Measurements from ENCODE around the gene OMP. TPM values are rescaled to one million over a fixed set of nuclear protein-coding genes. Genes with fewer than 3 reads are reported as not detected.

Gene OMP
- total RNA-seq, 6 donors from 2014 or later = 0.77 to 5.2 TPM; not detected in 4

GRCh38 chr11:77055913-77056312 lies 46.7 kb upstream of the OMP start:
- no peak overlapping the region for H3K27ac ChIP-seq
- TF ChIP-seq POLR2A (IDR thresholded peaks at IDR 0.05) (no peak), POLR2AphosphoS5 (IDR thresholded peaks at IDR 0.05) (no peak), CTCF (IDR thresholded peaks at IDR 0.05) (no peak), EP300 (IDR thresholded peaks at IDR 0.05) (no peak)
- H3K27me3 ChIP-seq = no peaks in the 10 kb centered on the region
- ATAC-seq (ENCODE audit: low FRiP score in 2 of 2) = no peak
- no peaks in the 10 kb centered on the region for H3K36me3 ChIP-seq
- H3K4me3 ChIP-seq = no peak overlapping the region
- no peaks in the 10 kb centered on the region for H3K4me1 ChIP-seq
- DNase-seq = no peak
- H3K9me3 ChIP-seq = peaks cover 0 to 17% (median 11%) of the 10 kb centered on the region in 4 donors
- WGBS, 2 donors = 84 to 91% methylated on average over 5 of the region's 5 CpGs

DNA sequence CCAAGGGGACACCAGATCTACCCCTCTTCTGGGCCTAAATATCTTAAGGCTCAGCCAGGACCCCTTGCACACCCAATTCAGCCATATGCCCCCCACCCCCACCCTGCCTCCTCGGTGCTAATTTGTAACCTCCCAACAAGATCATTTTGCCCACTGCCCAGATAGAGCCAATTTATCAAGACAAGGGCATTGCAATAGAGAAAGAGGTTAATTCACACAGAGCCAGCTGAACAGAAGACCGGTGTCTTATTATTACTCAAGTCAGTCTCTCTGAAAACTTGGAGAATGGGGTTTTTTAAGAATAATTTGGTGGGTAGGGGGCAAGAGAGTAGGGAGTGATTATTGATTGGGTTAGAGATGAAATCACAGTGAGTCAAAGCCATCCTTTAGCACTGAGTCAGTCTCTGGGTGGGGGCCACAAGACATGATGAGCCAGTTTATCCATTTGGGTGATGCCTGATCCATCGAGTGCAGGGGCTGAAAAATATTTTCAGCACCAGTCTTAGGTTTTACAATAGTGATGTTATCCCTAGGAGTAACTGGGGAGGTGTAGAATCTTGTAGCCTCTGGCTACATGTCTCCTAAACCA lies 45.7 kb upstream of the OMP start:
- TF ChIP-seq EP300 (IDR thresholded peaks at IDR 0.05) (no peak), POLR2AphosphoS5 (IDR thresholded peaks at IDR 0.05) (no peak), CTCF (IDR thresholded peaks at IDR 0.05) (no peak), POLR2A (IDR thresholded peaks at IDR 0.05) (no peak)
- Histone ChIP-seq H3K27ac (no peak overlapping the region), H3K27me3 (no peaks in the 10 kb centered on the region), H3K9me3 (peaks cover 0 to 17% (median 11%) of the 10 kb centered on the region in 4 donors), H3K36me3 (no peaks in the 10 kb centered on the region), H3K4me3 (no peak overlapping the region), H3K4me1 (no peaks in the 10 kb centered on the region)
- ATAC-seq (ENCODE audit: low FRiP score in 2 of 2) (no peak), DNase-seq (no peak)
- WGBS, 2 donors = 79 to 86% methylated on average over 3 of the region's 3 CpGs

- peak in 1 of 2 donors; percentile 31 for ATAC-seq (ENCODE audit: low FRiP score in 2 of 2)
- DNase-seq = no peak
- no peaks in the 10 kb centered on the region for H3K36me3 ChIP-seq
- no peaks in the 10 kb centered on the region for H3K4me1 ChIP-seq
- no peak overlapping the region for H3K27ac ChIP-seq
- TF ChIP-seq EP300 (IDR thresholded peaks at IDR 0.05) (no peak), CTCF (IDR thresholded peaks at IDR 0.05) (no peak), POLR2A (IDR thresholded peaks at IDR 0.05) (no peak), POLR2AphosphoS5 (IDR thresholded peaks at IDR 0.05) (no peak)
- H3K9me3 ChIP-seq = peaks cover 0 to 17% (median 11%) of the 10 kb centered on the region in 4 donors
- WGBS, 2 donors = 81 to 85% methylated on average over 2 to 9 of the region's 9 CpGs
- no peaks in the 10 kb centered on the region for H3K27me3 ChIP-seq
- no peak overlapping the region for H3K4me3 ChIP-seq
Measured at GRCh38 chr11:77057938-77058474, 44.6 kb upstream of the OMP start.

DNA sequence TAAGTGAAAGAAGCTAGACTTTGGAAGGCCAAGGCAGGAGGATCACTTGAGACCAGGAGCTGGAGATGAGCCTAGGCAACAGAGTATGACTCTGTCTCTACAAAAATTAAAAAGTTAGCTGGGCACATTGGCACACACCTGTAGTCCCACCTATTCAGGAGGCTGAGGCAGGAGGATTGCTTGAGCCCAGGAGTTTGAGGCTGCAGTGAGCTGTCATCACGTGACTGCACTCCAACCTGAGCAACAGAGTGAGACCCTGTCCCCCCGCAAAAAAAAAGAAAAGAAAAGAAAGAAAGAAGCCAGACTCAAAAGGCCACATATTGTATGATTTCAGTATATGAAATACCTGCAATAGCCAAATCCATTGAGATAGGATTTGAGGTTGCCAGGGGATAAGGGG lies 43.7 kb upstream of the OMP start:
- TF ChIP-seq EP300 (IDR thresholded peaks at IDR 0.05) (no peak), POLR2AphosphoS5 (IDR thresholded peaks at IDR 0.05) (no peak), CTCF (IDR thresholded peaks at IDR 0.05) (no peak), POLR2A (IDR thresholded peaks at IDR 0.05) (no peak)
- no peak overlapping the region for H3K4me3 ChIP-seq
- no peaks in the 10 kb centered on the region for H3K4me1 ChIP-seq
- no peak for ATAC-seq (ENCODE audit: low FRiP score in 2 of 2)
- H3K27me3 ChIP-seq = no peaks in the 10 kb centered on the region
- WGBS, 2 donors = 82 to 100% methylated on average over 2 of the region's 2 CpGs
- H3K27ac ChIP-seq = no peak overlapping the region
- no peak for DNase-seq
- H3K9me3 ChIP-seq = peaks cover 0 to 17% (median 11%) of the 10 kb centered on the region in 4 donors
- no peaks in the 10 kb centered on the region for H3K36me3 ChIP-seq

DNA sequence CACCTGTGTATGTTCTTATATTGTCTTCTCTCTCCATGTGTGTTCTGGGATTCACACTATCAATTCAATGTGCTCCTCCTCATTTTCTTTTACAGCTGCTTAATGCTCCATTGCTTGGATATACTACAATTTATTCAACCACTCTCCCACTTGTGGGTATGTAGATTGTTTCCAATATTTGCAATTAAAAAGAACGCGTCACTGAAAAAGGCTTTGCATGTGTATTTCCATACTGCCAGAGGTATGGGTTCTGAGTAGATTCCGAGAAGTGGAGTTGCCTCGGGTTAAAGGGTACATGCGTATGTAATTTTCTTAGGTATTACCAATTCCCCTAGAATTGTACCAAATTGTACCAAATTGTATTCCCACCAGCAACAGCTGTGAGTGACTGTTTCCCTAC lies 42.8 kb upstream of the OMP start:
- H3K9me3 ChIP-seq = peaks cover 0 to 17% (median 11%) of the 10 kb centered on the region in 4 donors
- 92 to 93% methylated on average over 5 of the region's 5 CpGs for WGBS, 2 donors
- H3K4me1 ChIP-seq = no peaks in the 10 kb centered on the region
- H3K27me3 ChIP-seq = no peaks in the 10 kb centered on the region
- TF ChIP-seq POLR2AphosphoS5 (IDR thresholded peaks at IDR 0.05) (no peak), EP300 (IDR thresholded peaks at IDR 0.05) (no peak)
- H3K27ac ChIP-seq = no peak overlapping the region
- no peak overlapping the region for H3K4me3 ChIP-seq
- ATAC-seq (ENCODE audit: low FRiP score in 2 of 2) = no peak
- no peak for DNase-seq
- H3K36me3 ChIP-seq = no peaks in the 10 kb centered on the region
